SK-N-DZ (cell line): ENCODE measurements around the gene DDI2.
"Not testable (repeated sequence)": the region's sequence is repeated elsewhere in the genome, so short reads cannot be mapped to it uniquely, and the experiment has no call there.

Experiments
- DNase-seq: peaks from one replicate; pipeline ENCODE4 v3.0.0-alpha.2; 2015; ENCODE audit warnings: low spot score

Gene DDI2

GRCh38 chr1:15636436-15636835, 19.2 kb downstream of the DDI2 start:
- DNase-seq, result no peak

DNA sequence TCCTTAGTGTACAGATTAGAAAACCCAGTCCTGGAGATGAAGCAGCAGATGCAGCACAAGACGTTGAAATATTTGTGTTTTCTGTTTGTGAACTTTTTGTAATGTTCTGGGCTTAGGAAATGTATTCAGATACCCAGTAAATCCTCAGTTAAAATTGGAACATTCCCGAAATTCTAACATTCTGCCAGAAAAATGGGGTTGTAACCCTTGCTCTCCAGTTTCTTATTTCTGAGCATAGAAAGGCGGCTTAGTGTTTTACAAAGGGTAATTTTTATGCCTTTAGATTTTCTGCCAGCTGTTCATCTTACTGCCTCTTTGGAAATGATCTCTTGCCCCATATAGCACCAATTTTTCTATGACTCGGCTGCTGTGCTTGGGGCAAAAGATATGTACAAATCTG, 20.6 kb downstream of the DDI2 start:
- DNase-seq, result no peak

DNA sequence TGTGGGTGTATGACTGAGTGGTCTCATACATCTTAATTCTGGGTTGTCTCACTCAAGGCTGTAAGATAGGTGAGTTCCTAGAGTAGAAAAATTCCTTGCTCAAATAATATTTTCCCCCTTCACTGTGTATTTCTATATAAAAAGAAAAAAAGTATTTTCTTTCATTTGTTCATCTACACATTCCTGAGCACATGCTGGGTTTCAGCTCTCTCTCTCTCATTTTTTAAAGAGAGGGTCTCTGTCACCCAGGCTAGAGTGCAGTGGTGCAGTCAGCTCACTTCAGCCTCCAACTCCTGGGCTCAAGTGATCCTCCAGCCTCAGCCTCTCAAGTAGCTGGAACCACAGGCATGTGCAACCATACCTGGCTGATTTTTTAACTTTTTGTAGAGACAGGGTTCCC, 22.0 kb downstream of the DDI2 start:
- no peak for DNase-seq

- no peak for DNase-seq
Observed at GRCh38 chr1:15639931-15640330, 22.7 kb downstream of the DDI2 start.

DNA sequence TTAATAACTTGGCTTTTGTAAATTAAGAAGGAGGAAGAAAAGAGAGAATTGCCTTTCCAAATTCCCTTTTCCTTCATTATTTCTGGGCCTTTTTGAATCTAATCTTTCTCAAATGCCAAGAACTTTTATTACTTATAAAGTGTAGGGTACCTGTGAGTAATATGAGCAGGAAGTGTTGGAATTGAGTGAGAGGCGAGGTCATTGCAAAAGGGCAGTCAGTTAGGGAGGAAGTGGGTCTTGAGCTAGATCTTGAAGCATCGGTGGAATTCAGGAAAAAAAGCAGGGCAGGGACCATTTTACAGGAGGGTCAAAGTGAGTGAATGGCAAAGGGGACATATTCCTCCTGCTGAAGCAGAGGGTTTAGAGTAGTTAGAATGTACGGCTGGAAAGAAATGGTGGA, 23.4 kb downstream of the DDI2 start:
- no peak for DNase-seq

GRCh38 chr1:15649937-15650336, 32.7 kb downstream of the DDI2 start:
- DNase-seq, result no peak

- DNase-seq, result no peak
Observed at GRCh38 chr1:15650433-15650832, 33.2 kb downstream of the DDI2 start.

DNA sequence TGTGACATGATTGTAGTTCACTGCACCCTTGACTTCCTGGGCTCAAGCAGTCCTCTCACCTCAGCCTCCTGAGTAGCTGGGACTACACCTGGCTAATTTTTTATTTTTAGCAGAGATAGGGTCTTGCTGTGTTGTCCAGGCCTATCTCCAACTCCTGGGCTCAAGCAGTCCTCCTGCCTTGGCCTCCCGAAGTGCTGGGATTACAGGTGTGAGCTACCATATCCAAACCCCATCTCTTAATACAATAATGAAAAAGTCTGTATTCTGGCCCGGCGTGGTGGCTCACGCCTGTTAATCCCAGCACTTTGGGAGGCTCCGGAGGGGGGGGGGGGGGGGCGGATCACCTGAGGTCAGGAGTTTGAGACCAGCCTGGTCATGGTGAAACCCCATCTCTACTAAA, 34.9 kb downstream of the DDI2 start:
- DNase-seq, result not testable (repeated sequence)

DNA sequence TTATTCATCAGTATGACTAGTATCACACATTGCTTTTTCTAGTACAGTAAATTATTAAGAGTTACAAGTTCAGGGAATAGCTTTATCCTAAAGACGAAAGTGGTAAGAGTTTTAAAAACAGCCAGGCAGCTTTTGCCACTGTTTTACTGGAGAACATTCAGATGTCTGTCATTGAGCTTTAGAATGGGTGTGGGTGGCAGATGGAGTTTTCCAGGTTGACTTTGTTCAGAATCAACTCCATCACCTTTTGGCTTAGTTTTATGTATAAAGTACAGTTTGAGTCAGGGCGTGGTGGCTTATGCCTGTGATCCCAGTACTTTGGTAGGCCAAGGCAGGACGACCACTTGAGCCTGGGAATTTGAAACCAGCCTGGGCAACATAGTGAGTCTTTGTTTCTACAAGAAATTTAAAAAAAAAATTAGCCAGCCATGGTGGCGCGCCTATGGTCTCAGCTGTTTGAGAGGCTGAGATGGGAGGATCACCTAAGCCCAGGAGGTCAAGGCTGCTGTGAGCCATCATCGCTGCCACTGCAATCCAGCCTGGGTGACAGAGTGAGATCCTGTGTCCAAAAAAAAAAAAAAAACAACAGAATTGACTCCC, 36.9 kb downstream of the DDI2 start:
- DNase-seq, result no peak

GRCh38 chr1:15656464-15656863, 39.2 kb downstream of the DDI2 start:
- no peak for DNase-seq

- DNase-seq, result no peak
Observed at GRCh38 chr1:15657021-15657420, 39.8 kb downstream of the DDI2 start.

DNA sequence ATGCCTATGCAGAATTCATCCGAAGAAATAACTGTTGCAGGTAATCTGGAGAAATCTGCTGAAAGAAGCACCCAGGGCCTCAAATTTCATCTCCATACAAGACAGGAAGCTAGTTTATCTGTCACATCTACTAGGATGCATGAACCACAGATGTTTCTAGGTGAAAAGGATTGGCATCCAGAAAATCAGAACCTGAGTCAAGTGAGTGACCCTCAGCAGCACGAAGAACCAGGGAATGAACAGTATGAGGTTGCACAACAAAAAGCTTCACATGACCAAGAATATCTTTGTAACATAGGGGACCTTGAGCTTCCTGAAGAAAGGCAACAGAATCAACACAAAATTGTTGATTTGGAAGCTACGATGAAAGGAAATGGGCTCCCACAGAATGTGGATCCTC, 42.9 kb downstream of the DDI2 start:
- DNase-seq, result no peak

- DNase-seq, result no peak
Observed at GRCh38 chr1:15662477-15662876, 45.2 kb downstream of the DDI2 start.

DNA sequence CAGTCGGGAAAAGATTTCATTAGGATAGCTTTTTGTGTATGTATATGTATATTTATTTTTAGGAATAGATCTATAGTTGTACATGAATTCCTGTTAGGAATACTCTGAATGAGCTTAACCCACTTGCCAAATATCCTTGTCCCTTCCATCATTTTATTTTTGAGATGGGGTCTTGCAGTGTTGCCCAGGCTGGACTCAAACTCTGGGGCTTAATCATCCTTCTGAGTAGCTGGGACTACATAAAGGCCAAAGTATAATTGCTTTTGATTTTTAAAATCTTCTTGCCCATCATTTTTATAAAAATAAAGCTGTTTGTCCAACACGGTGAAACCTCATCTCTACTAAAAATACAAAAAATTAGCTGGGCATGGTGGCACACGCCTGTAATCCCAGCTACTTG, 46.7 kb downstream of the DDI2 start:
- no peak for DNase-seq

DNA sequence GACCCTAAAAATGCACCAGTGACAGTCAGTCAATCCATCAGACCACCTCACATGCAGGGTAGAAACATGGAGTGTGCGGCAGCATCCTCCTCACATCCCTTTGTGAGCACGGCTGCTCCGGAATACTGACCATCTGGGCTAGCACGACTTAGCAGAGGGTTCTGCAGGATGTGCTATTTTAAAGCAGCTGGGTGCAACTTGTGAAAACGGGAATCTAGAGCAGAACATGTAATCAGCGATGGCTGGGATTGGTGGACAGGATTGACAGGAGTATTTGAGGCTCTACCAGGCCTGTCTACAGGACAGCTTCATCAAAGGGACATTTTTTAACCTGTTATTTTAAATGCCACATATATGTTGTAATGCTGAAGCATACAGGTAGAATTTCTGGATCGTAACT, 50.1 kb downstream of the DDI2 start:
- DNase-seq, result no peak

DNA sequence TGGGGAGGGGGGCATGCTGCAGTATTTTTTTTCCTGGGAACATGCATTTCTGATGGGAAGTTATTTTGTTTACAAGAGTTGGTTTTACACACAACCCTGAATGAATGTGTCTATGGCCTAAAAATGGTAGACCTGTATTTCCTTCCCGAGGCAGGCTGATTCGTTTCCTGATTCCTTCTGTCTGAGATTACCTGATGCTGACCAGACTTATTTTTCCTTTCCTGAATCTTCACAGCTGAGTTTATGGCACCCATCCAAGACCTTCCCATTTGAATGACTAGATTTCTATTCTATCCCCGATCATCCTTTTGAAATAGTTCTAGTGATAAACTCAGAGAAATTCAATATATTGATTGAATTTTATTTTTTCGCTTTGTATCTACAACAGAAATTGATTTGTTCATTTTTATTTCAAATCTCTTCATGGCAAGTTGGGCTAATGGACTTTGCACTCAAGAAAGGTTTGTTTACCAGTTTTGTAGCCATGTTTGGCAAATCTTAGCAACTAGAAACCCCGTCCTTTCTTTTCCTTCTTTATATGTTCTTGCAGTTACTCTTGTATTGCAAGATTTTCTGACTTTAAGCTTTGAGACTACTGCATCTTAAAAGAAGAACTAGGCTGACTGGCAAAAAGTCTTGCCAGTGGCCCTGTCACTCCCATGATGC, 51.0 kb downstream of the DDI2 start:
- no peak for DNase-seq

DNA sequence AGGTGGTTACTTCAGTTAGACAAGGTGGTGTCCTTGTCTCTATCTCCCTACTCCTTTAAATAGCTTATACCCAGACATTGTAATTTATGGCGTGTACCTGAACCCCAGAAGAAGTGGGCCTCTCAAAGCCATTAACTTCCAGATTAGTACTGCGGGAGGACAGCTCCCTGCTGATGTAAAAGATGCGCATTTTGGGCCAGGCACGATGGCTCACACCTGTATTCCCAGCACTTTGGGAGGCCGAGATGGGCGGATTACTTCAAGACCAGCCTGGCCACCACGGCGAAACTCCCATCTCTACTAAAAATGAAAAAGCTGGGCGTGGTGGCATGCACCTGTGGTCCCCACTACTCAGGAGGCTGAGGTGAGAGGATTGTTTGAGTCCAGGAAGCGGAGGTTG, 51.8 kb downstream of the DDI2 start:
- DNase-seq, result no peak

- DNase-seq, result no peak
Observed at GRCh38 chr1:15669864-15670263, 52.6 kb downstream of the DDI2 start.

DNA sequence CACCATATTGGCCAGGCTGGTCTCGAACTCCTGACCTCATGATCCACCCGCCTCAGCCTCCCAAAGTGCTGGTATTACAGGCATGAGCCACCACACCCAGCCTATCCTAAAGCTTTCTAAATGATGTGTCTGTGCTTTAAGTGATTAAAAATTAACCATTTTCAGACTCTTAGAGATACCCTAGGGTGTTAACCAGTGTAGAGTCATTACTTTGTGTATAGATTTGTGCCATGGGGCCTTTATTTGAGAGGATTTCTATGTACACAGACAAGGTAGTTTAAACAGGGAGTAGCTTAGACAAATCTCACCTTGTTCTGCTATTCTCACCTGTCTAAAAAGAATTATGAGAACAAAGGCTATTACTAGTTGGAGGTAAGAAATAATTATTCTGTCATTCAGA, 54.2 kb downstream of the DDI2 start:
- no peak for DNase-seq

GRCh38 chr1:15674386-15675159, 57.3 kb downstream of the DDI2 start:
- DNase-seq, result no peak

DNA sequence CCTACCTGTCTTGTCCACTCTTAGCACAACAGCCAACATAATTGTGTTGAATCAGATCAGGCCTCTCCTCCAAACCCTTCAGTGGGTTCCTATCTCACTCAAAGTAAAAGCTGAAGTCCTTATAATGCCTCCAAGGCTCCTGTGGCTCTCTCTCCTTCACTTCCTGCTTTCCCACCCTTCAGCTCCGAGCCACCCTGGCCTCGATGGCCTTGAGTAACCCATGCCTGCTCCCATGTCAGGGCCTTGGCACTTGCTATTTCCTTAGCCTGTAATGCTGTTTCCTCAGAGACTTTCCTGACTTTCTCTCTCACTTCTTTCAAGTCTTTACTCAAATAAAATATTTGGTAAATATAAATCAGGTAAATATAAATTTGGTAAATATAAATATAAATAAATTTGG, 58.8 kb downstream of the DDI2 start:
- DNase-seq, result no peak

DNA sequence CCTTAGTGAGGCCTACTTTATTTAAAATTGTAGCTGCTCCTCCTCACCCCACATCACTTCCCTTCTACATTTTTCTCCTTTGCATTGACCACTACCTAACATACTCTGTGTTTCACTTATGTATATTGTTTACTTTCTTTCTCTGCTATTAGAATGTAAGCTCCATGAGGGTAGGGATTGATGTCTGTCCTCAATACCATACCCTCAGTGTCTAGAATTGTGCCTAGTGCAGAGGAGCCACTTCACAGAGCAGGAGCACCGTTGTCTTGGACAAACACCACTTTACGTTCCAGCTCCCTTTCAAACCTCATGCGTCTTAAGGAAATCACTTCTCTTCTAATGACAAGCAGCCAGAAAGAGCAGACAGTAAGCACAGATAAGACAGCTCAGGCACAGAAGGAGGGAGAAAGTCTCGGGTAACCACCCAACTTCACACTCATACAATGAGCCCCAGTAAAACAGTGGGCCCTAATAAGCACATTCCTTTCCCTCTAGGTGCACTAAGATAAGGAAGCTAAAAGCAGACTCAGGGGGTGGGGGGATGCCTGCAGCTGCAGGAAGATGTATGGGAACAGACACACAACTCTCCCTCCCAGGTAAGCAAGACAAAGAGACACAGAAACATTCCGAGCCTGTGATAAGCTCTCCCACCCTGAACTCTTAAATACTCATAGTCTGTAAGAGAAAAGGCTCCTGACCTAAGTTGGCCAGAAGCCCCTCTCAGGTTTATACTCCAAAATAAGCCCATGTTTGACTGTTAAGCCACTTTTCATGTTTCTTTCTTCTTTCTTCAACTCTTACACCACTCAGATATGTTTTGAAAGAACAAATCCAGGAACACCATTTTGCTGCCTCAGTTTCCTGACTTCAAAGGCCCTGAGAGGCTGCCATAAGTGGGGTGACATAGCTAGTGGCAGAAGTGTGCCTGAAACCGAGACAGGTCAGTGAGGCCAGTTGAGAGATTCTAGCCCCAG, 59.7 kb downstream of the DDI2 start:
- no peak for DNase-seq
